HG03025 (cell line): ENCODE results near the gene SCN4A.
"Not testable (repeated sequence)": the region's sequence is repeated elsewhere in the genome, so short reads cannot be mapped to it uniquely, and the experiment has no call there.

Source experiments
- ATAC-seq: cut with Tn5 transposase; IDR thresholded peaks from one replicate; pipeline ENCODE4 v1.9.1; 2021; ENCODE audit warnings: mild to moderate bottlenecking, moderate library complexity; ENCODE audit not compliant: unreplicated experiment, low FRiP score

Gene SCN4A

DNA sequence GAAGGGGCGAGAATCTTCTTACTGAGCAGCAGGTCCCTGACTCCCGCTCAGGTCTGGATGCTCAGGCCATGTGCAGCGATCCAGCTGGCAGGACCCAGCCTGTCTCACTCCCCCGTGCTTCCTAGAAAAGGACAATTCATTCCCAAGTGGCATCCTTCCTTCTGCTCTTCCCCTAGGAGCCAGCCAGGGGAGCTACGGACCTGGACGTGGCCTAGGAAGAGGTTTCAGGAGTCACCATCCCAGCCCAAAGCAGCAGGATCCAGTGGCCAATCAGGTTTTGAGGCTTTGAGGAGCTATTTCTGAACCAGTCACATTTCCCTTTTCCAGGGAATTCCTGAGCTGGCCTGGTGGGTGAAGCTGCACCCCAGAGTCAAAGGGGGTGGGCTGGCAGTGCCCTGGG lies 32.8 kb downstream of the SCN4A start:
- ATAC-seq = no peak

DNA sequence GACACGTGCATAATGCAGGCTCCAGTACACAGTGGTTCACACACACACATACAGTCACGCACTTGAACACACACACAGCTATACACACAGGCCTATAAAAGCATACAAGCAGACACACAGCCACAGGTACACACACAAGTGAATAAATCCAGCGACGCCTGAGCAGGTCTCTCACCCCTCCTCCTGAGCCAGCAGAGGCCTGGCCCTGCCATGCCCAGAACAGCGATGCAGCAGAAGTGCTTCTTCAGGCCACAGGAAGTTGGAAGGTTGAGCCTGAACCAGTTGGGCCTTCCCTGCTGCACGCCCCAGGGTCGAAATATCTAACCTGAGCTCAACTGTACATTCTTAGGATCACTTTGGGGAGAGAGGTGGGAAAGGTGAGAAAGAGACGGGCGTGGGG lies 33.3 kb downstream of the SCN4A start:
- no peak for ATAC-seq

DNA sequence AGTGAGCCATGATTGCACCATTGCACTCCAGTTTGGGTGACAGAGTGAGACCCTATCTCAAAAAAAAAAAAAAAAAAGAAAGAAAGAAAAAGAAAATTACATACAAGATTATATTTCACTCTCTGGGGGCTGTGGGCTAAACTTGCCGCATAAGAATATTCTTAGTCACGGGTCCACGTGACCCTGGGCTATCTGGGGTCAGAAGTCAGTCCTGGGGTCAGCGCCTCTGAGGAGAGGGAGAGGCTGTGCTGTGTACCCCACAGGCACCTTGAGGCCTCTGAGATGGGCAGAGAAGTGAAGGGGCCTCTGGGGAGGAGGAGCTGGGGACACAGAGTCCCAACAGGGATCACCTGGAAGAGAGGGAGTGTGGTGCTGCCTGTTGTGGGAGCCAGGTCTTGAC lies 34.8 kb downstream of the SCN4A start:
- ATAC-seq = no peak

DNA sequence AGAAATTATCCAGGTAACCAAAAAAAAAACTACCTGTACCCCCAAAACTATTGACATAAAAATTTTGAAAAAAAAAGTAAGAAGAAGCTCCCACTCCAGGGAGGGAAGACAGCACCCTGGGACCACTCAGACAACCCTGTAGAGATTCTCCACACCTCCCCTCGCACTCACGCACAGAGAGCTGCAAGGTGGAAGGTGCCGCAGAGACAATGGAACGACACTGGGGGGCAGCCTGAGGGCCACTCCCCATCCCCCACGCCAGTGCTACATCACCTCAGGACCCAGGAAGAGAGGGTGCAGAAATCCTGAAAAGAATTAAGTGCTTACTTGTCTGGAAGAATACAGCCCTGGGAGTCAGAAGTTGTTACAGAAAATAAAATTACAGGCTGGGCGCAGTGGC lies 35.4 kb downstream of the SCN4A start:
- no peak for ATAC-seq

DNA sequence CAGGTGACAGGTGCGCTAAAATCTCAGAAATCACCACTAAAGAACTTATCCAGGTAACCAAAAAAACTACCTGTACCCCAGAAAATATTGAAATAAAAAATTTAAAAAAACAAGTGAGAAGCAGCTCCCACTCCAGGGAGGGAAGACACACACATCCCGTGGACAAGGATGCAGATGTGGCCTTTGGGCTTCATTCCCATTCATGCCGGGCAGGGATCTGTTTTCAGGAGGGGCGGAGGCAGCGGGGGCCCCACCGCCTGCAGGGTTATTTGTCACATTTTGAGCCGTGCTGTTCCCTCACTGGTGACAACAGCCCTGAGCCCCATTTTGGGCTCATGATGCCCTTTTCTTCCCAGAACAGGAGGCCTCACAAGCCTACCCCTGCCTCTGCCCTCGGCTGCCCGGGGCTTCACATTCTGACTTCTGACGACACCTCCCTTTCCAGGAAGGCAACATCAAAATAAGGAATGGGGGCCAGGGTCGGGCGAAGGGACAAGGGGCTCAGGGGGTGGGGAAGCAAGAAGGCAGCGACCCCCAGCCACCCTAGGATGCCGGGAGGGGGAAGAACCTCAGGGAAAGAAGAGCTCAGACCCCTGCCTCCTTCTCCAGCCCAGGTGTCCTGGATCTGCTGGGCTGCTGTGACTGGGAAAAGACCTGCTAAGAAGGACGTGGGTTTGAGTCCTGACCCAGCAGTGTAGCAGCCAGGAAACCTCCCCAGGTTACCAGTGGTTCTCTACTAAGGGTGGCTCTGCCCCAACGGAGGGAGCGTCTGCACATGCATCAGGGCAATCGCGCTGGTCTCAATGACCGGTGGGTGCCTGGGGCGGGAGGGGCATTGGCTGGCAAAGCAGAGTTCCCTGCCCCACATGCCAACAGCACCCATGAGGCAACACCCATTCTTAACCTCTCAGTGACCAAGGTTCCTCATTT lies 38.3 kb downstream of the SCN4A start:
- ATAC-seq = no peak

DNA sequence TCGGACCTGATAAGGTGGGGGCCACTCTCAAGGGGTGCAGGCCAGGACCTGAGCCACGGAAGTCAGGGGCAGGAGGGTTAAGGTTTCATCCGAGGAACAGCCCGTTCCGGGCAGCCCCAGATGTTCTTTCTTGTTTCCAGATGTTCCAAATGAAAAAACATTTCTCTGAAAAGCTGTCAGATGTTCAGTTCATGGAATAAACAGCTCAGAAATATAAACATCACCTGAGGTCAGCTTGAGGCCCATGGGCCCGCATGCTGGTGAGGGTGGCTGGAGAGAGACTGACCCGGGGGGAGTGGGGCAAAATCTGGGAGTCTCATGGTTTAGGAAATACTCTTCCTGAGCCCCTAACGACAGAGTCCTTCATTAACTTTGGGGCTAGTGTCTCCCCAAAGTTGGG lies 39.1 kb downstream of the SCN4A start:
- no peak for ATAC-seq

DNA sequence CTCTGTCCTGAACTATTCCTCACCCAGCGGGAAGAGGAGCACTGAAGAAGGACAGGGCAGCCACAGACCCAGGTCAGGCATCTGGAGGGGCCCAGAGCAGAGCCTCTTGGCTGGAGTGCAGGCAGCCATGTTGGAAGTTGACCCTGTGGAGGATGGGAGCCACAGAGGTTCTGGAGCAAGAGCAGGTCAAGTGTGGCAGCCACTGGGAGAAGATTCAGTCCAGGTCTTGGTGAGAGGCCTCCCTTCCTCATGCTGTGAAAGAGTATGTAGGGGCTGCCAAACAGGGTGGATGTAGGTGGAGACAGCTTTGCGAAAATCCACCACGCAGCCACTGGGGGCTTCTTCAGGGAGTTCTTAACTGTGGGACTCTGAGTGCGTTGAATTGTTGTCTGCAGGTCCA lies 40.0 kb downstream of the SCN4A start:
- peak; percentile 17 for ATAC-seq

DNA sequence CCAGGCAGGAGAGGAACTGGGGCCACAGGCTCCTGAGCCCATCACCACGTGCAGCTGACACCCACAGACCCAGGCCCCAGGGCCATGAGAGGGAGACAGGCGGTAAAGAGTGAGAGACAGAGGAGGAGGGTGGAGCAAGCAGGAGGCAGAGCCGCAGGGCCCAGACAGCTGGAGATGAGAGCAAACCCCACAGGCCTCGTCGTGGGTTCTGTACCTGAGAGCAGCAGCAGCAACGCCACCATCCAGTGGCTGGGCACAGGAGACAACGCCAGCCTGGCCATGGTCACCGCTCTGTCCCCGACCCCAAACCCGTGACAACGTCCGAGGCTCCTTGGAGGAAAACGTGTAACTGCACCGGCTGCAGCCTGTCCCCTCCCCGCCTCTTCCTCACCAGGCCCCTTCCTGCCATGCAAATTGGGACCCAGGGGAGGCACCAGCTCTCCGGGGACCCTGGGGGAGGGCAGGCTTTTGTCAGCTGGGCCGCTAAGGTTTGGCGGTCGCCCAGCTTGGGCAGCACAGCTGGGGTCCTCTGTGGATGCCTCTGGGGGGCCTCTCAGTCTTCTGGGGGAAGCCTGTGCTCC lies 40.6 kb downstream of the SCN4A start, which contains the start of gene CD79B:
TSS of gene CD79B (minus strand) at position 351 of the 581 bp plus-strand sequence. CDS start at position 281, 70 bp downstream.
- peak; percentile 67 for ATAC-seq

DNA sequence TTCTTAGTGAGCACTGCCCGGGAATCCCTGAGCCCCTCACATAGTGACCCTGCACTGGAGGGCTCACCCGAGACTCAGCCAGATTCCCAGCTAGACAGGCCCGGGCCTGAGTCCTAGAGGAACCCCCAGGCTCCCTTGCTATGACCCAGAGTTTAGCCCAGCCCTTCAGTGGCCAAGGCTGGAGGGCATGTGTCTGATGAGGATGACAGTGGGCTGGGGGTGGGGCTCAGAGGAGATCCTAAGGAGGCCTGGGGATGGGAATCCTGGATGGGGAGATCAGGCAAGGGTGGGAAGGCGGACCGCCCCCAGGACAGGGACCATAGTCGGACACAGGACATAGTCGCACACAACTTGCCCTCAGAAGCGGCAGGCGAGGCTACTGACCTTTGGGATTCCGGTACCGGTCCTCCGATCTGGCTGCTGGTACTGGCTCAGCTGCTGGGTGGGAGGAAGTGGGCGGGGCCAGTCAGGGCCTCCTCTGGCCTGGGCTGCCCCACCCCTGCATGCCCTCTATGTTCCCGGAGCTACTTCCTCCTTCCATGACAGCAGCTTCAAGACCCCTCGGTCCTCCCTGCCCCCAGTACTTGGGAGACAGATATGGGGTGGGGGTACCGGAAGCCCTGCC lies 41.7 kb downstream of the SCN4A start:
- ATAC-seq = no peak

DNA sequence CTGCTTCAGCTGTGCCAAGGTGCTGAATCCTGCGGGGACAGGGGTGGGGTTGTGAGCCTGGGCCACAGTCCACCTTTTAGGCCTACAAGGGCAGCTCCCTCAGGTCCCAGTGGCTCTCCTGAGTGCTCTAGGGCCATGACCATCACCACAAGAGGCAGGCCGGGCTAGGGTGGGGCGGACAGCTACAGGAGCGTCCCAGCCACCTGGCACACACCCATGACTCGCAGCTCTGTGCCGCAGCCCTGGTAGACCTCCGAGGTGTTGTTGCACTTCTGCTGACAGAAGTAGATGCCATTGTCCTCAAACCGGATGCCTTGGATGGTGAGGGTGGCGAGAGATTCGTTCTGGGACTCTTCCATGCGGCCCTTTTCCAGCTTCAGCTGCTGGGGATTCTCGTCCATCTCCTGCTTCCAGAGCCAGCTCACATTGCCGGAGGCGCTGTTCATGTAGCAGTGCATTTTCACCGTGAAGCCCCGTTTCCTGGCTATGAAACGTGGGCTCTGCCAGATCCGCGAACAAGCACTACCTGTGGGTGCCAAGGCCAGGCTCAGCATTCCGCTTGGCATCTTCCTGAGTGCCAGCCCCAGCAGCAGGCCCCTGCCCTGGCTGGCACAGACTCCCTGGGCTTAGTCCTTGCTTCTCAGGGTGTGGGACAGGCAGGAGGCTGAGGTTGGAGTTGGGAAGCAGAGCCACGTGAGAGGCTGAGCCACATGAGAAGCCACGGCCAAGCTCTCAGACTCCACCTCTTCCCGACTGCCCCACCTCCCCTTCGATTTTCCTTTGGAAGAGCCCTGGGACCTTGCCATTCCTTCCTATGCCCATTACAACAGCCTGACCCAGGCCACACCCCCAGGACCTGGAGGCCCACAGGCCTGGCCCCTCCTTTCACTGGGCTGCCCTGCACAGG lies 42.6 kb downstream of the SCN4A start:
- no peak for ATAC-seq

DNA sequence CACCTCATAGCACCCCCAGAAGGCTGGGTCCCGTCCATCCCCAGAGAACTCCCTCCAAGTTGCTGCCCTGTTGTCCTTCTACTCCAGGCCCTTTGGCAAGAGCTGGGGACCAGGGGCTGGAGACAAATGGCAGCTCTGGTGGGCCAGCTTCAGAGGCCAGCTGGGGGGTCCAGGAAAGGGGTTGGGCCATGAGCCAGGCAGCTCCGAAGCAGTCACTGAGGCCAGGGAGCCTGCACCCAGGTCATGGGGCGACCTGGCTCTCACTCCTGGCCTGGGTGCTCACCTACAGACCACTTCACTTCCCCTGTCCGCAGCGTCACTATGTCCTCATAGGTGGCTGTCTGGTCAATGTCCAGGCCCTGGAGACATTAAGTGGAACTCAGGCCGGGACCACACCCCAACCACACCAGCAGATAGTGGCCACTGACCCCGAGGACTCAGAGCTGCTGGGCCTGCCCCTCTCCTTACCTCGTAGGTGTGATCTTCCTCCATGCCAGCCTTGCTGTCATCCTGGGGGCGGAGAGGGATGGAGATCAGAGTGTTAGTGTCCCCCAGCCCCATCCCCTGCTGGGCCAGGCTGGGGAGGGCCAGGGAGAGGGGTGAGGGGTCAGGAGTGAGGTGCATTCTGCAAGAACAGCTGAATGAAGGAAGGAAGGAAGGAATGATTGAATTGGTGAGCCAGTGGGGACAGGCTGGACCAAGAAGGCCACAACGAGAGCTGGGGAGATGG lies 43.6 kb downstream of the SCN4A start:
- no peak for ATAC-seq

DNA sequence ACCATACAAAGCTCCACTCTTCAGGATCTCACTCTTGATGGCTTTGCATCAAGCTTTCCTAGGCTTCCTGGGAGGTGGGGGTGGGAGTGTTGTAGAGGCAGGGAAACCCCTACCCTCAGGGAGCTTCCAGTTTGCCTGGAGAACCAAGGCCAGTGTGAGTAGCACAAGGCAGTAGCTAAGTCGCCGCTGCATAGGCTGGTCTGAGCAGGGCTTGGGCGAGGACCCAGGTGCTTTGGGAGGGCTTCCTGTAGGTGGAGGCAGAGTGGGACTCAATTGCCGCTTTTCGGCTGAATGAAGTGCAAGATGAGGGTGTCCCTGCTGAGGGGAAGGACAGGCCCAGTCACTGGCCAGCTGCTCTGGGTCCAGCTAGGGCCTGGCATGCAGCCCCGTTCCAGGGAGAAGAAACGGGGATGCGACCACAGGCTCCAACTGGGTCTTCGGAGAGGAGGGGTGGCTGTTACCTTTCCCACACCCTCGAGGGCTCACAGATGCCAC lies 44.5 kb downstream of the SCN4A start:
- ATAC-seq = no peak

DNA sequence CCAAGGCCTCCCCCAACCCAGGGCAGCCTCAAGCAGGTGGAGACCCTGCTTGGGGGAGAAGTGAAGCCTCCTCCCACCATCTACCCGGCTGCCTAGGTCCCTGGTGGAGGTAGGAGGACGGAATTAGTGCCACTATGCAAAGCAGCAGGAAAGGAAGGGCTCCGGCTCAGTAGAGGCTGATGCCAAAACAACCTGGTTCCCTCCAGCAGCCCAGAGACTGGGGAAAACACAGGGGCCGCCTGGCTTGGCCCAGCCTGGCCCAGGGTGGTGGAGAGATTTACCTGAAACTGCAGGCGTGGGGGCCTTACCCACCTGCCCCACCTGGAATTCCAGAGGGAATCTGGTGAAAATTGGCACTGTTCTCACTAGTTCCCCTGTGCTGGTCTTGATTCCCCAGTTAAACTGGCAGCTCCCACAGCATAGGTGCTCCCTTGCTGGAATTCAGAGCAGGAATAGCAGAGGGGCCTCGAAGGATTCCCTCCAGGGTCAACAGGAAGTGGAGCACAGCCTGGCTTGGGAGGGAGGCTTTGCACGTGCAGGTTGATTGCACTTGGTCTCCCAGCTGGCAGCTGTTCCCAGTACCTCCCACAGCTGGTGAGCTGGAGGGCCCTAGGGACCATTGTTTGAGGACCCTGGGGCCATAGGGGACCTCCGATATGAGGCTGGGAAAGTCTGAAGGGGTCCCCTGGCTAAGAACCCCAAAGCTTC lies 45.1 kb downstream of the SCN4A start:
- ATAC-seq = no peak

DNA sequence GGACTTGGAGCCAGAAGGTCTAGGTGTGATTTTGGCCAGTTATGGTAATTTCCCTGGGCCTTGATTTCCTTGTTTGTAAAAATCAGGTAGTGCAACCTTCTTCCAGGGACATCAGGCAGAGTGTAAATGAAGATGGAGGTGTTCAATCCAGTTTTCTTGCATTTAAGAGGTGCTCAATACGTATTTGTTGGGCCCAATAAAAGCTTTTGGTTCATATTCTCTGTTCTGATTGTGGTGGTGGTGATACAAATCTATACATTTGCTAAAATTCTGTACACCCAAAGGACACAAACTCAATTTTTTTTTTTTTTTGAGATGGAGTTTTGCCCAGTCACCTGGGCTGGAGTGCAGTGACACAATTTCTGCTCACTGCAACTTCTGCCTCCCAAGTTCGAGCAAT lies 46.6 kb downstream of the SCN4A start:
- ATAC-seq = no peak

DNA sequence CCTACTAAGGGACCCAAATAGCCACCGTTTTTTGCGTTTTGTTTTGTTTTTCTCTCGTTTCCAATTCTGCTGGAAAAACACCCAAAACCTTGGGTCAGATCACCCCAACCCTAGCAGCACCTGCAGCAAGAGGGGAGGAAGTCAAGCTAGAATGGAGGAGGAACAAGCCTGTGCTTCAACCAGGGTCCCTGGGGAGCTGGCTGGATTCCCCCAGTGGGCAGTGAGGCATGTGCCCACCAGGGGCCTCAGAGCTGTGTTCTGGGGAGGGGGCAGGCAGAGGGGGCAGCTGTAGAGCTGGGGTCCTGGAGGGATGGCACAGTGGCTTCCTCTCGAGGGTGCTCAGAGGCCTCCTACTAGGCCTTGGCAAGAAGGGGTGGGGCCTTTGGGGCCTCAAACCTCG lies 47.1 kb downstream of the SCN4A start:
- no peak for ATAC-seq

DNA sequence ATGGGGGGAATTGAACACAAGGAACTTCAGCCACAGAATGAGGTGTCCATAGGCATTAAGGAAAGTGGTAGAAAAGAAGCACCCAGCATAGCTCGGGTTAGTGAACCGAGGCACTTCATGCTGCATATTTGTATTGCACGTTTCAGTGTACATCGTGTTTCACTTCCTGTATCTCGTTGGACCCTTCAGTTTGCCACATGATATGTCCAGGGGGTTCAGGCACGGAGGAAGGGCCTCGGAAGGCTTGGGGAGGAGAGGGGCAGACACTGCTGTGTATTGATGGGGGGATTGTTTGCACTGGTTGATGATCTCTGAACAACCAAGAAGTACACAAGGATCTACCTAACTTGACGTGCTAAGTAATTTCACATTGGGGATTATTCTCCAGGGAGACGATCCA lies 50.3 kb downstream of the SCN4A start:
- ATAC-seq = not testable (repeated sequence)

DNA sequence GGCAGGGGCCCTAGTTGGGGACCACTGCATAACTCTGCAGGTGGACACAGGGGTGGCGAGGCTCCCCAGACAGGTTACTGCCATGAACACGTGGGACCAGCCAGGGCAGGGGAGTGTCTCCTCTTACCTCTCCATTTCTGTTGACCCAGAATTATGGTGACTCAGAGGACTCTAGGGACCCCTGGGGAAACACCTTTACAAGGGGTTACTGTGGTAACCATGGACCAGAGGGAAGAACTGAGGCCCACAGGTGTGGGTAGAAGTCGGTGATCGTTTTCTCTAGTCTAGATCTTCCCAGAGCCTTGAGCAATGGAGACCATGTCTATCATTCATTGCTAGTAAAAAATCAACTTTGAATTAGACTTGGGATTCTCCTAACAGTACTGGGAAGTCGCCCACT lies 51.9 kb downstream of the SCN4A start:
- ATAC-seq = not testable (repeated sequence)

DNA sequence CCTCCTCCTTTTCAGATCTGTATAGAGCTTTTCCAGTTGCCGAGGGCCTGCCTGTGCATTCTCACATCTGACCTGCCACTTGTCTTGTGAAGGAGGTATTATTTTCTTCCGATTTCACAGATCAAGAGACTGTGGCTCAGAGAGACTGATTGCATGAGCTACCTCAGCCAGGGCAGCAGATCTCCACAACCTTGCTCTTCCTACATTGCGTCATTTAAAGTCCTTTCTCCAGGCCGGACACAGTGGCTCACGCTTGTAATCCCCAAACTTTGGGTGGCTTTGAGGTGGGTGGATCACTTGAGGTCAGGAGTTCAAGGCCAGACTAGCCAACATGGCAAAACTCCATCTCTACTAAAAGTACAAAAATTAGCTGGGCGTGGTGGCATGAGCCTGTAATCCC lies 52.7 kb downstream of the SCN4A start:
- ATAC-seq = not testable (repeated sequence)

DNA sequence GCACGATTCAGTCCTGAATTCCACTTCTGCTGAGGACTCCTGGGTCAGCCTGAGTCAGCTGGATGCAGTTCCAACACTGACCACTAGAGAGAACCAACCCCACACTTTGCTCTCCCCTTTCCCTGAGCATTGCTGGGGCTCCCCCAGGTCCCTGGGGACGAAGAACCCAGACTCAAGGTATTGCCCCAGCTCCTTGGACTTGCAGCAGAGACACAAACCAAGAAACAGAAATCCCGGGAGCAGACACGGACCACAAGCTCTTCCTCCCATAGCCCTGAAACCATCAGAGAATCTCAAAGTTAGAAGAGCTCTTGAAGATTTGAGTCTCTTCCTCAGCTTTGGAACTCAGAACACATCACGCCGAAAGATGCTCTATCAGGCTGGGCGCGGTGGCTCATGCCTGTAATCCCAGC lies 53.4 kb downstream of the SCN4A start:
- ATAC-seq = no peak
